Measurements from ENCODE around the gene ARL16.

ARL16 gene

GRCh38 chr17:81644496-81644895 is 39.1 kb downstream of the ARL16 start:
- no peak for DNase-seq (ENCODE audit: low read depth)

- peak; percentile 73 for DNase-seq (ENCODE audit: low read depth)
These were observed 41.6 kb downstream of the ARL16 start for GRCh38 chr17:81641825-81642489.

- no peak for DNase-seq (ENCODE audit: low read depth)
These were observed 43.6 kb downstream of the ARL16 start for GRCh38 chr17:81640011-81640410.

GRCh38 chr17:81638683-81639082 is 44.9 kb downstream of the ARL16 start:
- no peak for DNase-seq (ENCODE audit: low read depth)

GRCh38 chr17:81636505-81637288 is 46.9 kb downstream of the ARL16 start, which contains the start of the genes NPLOC4 and TSPAN10:
NPLOC4 (minus strand) TSS chr17:81637112; CDS start chr17:81636930, 182 bp downstream.
TSPAN10 (plus strand) TSS chr17:81637196; CDS start chr17:81642413, 5,217 bp downstream.
- DNase-seq (ENCODE audit: low read depth) = peak; percentile 78

- peak; percentile 70 for DNase-seq (ENCODE audit: low read depth)
These were observed 47.6 kb downstream of the ARL16 start for GRCh38 chr17:81635973-81636504.

GRCh38 chr17:81635431-81635830 is 48.2 kb downstream of the ARL16 start:
- DNase-seq (ENCODE audit: low read depth) = no peak

GRCh38 chr17:81631482-81631881 is 52.1 kb downstream of the ARL16 start:
- no peak for DNase-seq (ENCODE audit: low read depth)
